OCI-LY7 (cell line): ENCODE data around the gene RNFT2. TPM values are rescaled to one million over a fixed set of nuclear protein-coding genes. Genes with fewer than 3 reads are reported as not detected.
A peak's percentile ranks its signal among the peaks of the same experiment; 100 is the strongest.
"Not testable (repeated sequence)": the region's sequence is repeated elsewhere in the genome, so short reads cannot be mapped to it uniquely, and the experiment has no call there.

Source experiments
- BruUV-seq: library from RNA; stranded (reverse); fragments of 400-500 nt; replicated peaks from 2 replicates; lab custom pipeline; 2021; lab: Mats Ljungman, UMichigan
- CTCF ChIA-PET: fragments of 300-600 bp; sonication (Branson Sonifier 250); formaldehyde crosslinking; loops from one replicate; lab custom pipeline; 2022; ENCODE audit warnings: antibody characterized with exemption; ENCODE audit not compliant: unreplicated experiment; lab: Charles Lee
- POLR2A ChIA-PET: fragments of 300-600 bp; sonication (Branson Sonifier 250); formaldehyde crosslinking; loops from one replicate; lab custom pipeline; 2022; ENCODE audit warnings: antibody characterized with exemption; lab: Charles Lee
- DNase-seq: peaks from one replicate; pipeline ENCODE4 v3.0.0-alpha.2; 2015; ENCODE audit warnings: low spot score
- H2AFZ ChIP-seq: fragments of 200-600 bp; sonication (generic), shearing (Covaris generic); 2 replicates; pipeline ENCODE4 v1.6.1; 2014; ENCODE audit warnings: mild to moderate bottlenecking, antibody characterized with exemption, low read length, moderate library complexity
- H3K27ac ChIP-seq: fragments of 200-600 bp; sonication (generic); 2 replicates; pipeline ENCODE4 v1.5.1; 2014; ENCODE audit warnings: mixed run types, low read depth, mild to moderate bottlenecking, moderate library complexity, low read length, inconsistent platforms; ENCODE audit not compliant: poor library complexity, severe bottlenecking
- H3K36me3 ChIP-seq: fragments of 200-600 bp; sonication (generic); 2 replicates; pipeline ENCODE4 v1.6.1; 2014; ENCODE audit warnings: mild to moderate bottlenecking, antibody characterized with exemption, low read length, moderate library complexity, mixed read lengths; ENCODE audit not compliant: insufficient read depth
- H3K4me1 ChIP-seq: fragments of 200-600 bp; sonication (generic); 2 replicates; pipeline ENCODE4 v1.5.1; 2014; ENCODE audit warnings: mild to moderate bottlenecking, low read length; ENCODE audit not compliant: insufficient read depth, poor library complexity, severe bottlenecking
- H3K4me2 ChIP-seq: fragments of 200-600 bp; sonication (generic); 2 replicates; pipeline ENCODE4 v1.6.1; 2014; ENCODE audit warnings: mild to moderate bottlenecking, low read length
- H3K4me3 ChIP-seq: fragments of 200-600 bp; sonication (generic); 2 replicates; pipeline ENCODE4 v1.5.1; 2014; ENCODE audit warnings: mild to moderate bottlenecking, low read depth, low read length; ENCODE audit not compliant: poor library complexity, severe bottlenecking
- H3K79me2 ChIP-seq: fragments of 200-600 bp; sonication (generic); 2 replicates; pipeline ENCODE4 v1.6.1; 2016; ENCODE audit warnings: low read depth, mild to moderate bottlenecking, low read length, moderate library complexity, mixed read lengths; ENCODE audit not compliant: insufficient read depth
- H3K9me2 ChIP-seq: fragments of 200-600 bp; sonication (generic); 2 replicates; pipeline ENCODE4 v1.6.1; 2016; ENCODE audit warnings: mild to moderate bottlenecking, low read length, mixed read lengths; ENCODE audit not compliant: insufficient read depth
- H3K9me3 ChIP-seq: fragments of 200-600 bp; sonication (generic); 2 replicates; pipeline ENCODE4 v1.6.1; 2014; ENCODE audit warnings: mild to moderate bottlenecking, mixed run types, low read length, mixed read lengths
- H4K20me1 ChIP-seq: fragments of 200-600 bp; sonication (generic); 2 replicates; pipeline ENCODE4 v1.6.1; 2014; ENCODE audit warnings: mild to moderate bottlenecking, antibody characterized with exemption, low read length, moderate library complexity, mixed read lengths; ENCODE audit not compliant: insufficient read depth
- EZH2phosphoT487 ChIP-seq: fragments of 200-600 bp; sonication (generic); IDR thresholded peaks from 2 replicates; pipeline ENCODE4 v1.6.1; 2018; ENCODE audit warnings: low read depth, borderline replicate concordance, mild to moderate bottlenecking, mixed run types, antibody characterized with exemption, low read length, moderate library complexity, mixed read lengths
- intact Hi-C: fragments of 100-400 bp; cut with micrococcal nuclease; formaldehyde crosslinking; loops from one replicate; pipeline ENCODE4 v1.10.0; 2022; ENCODE audit not compliant: unreplicated experiment
- total RNA-seq, 2 experiments: library from RNA; depleted of rRNA in 1 of 2; stranded (reverse); fragments of >200 nt in 1 of 2; shearing (Covaris generic) in 1 of 2; gene quantifications; 2 replicates each; pipeline ENCODE4 v1.2.3, GENCODE V29; 2014 to 2022
- TF ChIP-seq, protein P1 (sequence below): fragments of 200-600 bp; sonication (generic); conservative IDR thresholded peaks from 2 replicates; pipeline ENCODE4 v1.5.1; 2014; ENCODE audit warnings: mild to moderate bottlenecking, antibody characterized with exemption, low read length, moderate library complexity, mixed read lengths

The RNFT2 gene
- total RNA-seq, 2 experiments from 2014 or later: 40.2 to 62.2 TPM

DNA sequence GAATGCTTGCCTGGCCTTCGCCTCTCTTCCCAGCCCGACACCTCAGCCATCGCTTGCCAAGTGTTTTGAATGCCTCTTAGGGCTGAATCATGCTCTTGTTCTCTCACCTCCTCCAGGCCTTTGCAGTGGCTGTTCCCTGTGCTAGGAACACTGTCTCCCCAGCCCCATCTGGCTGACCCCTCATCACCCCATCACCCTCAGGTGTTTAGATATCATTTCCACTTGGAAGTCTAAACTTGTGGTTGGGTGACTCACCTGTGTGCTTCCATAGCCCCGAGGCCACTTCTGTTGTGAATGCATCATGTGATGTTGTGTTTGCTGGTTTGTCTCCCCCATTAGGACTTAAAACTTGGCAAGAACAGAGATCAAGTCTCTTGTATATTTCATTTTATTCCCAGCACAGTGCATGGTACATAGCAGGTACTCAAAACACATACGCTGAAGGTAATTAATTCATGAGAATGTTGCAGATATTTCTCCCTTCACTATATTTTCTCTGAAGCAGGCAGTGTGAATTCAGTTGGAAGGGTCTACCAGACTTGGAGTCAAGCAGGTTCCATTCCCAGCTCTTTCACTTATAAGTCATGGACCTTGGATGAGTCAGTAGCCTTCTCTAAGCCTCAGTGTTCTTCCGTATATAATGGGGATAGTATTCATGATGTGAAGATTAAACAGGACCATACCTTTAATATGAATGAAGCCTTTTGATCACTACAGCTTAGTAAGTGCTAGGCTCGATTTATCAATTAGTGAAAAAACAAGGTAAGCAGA is 75.3 kb downstream of the RNFT2 start:
- CTCF ChIA-PET: no interaction called here
- intact Hi-C loops: no loop called here

DNA sequence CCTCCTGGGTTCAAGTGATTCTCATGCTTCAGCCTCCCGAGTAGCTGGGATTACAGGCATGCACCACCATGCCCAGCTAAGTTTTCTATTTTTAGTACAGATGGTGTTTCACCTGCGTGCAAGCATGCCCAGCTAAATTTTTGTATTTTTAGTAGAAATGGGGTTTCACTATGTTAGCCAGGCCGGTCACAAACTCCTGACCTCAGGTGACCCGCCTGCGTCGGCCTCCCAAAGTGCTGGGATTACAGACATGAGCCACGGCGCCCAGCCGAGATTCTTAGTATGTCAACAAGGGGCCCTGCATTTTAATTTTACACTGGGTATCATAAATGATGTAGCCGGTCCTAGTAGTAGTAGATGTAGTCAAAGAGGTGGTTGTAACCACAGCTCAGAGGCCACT is 76.7 kb downstream of the RNFT2 start:
- Histone ChIP-seq H3K4me1 (peaks cover 93% of the 10 kb centered on the region), H3K4me2 (peak overlapping the region; percentile 35; the same call in 1 of the 2 replicates), H3K27ac (peak overlapping the region; percentile 78), H3K36me3 (peaks cover 16% of the 10 kb centered on the region)
- BruUV-seq, H4K20me1 ChIP-seq, H3K4me3 ChIP-seq, DNase-seq, H3K9me3 ChIP-seq, H3K79me2 ChIP-seq, H2AFZ ChIP-seq, CTCF ChIA-PET, H3K9me2 ChIP-seq: not testable (repeated sequence)
- intact Hi-C loops: loop anchor here (5.0 kb wide), 1 partner anchor 163 kb away; no protein-coding TSS in a partner anchor
- POLR2A ChIA-PET: interaction anchor here (1.3 to 6.9 kb wide), 2 partner anchors 10 to 23 kb away, joined by 3 to 60 read pairs; no protein-coding TSS in a partner anchor

More for the DNA sequence above, 75.3 kb downstream of the RNFT2 start:
- DNase-seq: no peak
- H3K4me1 ChIP-seq: peaks cover 91% of the 10 kb centered on the region
- POLR2A ChIA-PET: interaction anchor here (0.7 to 6.9 kb wide), 2 partner anchors 9 to 67 kb away, joined by 3 to 60 read pairs; no protein-coding TSS in a partner anchor
- no peaks in the 10 kb centered on the region for H3K9me3 ChIP-seq
- no peak overlapping the region for H2AFZ ChIP-seq
- H3K36me3 ChIP-seq: peaks cover 23% of the 10 kb centered on the region
- peak overlapping the region; percentile 52 for H3K27ac ChIP-seq
- H3K4me2 ChIP-seq: peak overlapping the region; percentile 50; the same call in 1 of the 2 replicates
- no TSS peak for BruUV-seq
- H3K9me2 ChIP-seq: no peaks in the 10 kb centered on the region
- H4K20me1 ChIP-seq: no peaks in the 10 kb centered on the region
- no peak for TF ChIP-seq EZH2phosphoT487
- TF ChIP-seq, protein P1, sequence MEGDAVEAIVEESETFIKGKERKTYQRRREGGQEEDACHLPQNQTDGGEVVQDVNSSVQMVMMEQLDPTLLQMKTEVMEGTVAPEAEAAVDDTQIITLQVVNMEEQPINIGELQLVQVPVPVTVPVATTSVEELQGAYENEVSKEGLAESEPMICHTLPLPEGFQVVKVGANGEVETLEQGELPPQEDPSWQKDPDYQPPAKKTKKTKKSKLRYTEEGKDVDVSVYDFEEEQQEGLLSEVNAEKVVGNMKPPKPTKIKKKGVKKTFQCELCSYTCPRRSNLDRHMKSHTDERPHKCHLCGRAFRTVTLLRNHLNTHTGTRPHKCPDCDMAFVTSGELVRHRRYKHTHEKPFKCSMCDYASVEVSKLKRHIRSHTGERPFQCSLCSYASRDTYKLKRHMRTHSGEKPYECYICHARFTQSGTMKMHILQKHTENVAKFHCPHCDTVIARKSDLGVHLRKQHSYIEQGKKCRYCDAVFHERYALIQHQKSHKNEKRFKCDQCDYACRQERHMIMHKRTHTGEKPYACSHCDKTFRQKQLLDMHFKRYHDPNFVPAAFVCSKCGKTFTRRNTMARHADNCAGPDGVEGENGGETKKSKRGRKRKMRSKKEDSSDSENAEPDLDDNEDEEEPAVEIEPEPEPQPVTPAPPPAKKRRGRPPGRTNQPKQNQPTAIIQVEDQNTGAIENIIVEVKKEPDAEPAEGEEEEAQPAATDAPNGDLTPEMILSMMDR: no peak
- H3K4me3 ChIP-seq: no peak overlapping the region
- H3K79me2 ChIP-seq: no peaks in the 10 kb centered on the region; the same call in 1 of the 2 replicates

DNA sequence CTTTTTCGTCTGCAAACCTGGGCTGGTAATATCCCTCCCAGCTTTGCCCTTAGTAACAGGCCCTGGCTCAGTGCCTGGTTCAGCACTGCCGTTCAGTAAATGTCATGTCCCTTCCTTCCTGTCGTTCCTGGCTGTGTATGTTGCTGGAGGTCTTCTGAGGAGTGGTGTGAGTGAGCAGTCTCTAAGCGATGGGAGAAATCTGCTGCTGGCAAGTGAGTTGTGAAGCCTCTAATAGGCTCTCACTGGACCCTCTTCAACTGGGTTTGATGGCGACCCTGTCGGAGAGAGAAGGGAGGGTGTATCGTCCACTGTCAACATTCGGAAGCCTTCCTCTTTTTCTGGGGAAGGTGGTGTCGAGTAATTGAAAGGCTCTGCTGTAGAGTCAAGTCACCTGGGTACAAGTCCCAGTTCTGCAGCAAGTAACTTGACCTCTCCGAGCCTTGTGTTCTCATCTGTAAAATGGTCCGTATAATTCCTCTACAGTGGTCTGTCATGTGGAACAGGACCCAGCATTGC is 80.3 kb downstream of the RNFT2 start:
- Histone ChIP-seq H3K9me2 (no peaks in the 10 kb centered on the region), H3K4me3 (peak overlapping the region; percentile 82), H4K20me1 (no peaks in the 10 kb centered on the region), H3K27ac (peak overlapping the region; percentile 78), H3K36me3 (peaks cover 12% of the 10 kb centered on the region), H3K4me1 (peaks cover 64% of the 10 kb centered on the region), H3K9me3 (no peaks in the 10 kb centered on the region), H3K4me2 (peak overlapping the region; percentile 96), H3K79me2 (no peaks in the 10 kb centered on the region; the same call in 1 of the 2 replicates), H2AFZ (no peak overlapping the region; the same call in 1 of the 2 replicates)
- peak; percentile 60 for DNase-seq
- ChIA-PET CTCF (interaction anchor here (0.9 kb wide), 1 partner anchor 14 kb away, joined by 5 read pairs; no protein-coding TSS in a partner anchor), POLR2A (interaction anchor here (0.6 to 6.9 kb wide), 9 partner anchors 14 to 158 kb away, joined by 3 to 60 read pairs (median 4); no protein-coding TSS in a partner anchor)
- BruUV-seq: no TSS peak
- no peak for TF ChIP-seq EZH2phosphoT487
- TF ChIP-seq, protein P1: no peak
- intact Hi-C loops: loop anchor here (1.0 to 5.0 kb wide), 3 partner anchors 15 to 159 kb away; no protein-coding TSS in a partner anchor
